ENCODE measurements around the gene PARP6. TPM values are rescaled to one million over a fixed set of nuclear protein-coding genes. Genes with fewer than 3 reads are reported as not detected.
"Not testable (repeated sequence)": the region's sequence is repeated elsewhere in the genome, so short reads cannot be mapped to it uniquely, and the experiment has no call there.

Gene PARP6
- total RNA-seq, 1 experiment from 2014 or later: 52.5 TPM

DNA sequence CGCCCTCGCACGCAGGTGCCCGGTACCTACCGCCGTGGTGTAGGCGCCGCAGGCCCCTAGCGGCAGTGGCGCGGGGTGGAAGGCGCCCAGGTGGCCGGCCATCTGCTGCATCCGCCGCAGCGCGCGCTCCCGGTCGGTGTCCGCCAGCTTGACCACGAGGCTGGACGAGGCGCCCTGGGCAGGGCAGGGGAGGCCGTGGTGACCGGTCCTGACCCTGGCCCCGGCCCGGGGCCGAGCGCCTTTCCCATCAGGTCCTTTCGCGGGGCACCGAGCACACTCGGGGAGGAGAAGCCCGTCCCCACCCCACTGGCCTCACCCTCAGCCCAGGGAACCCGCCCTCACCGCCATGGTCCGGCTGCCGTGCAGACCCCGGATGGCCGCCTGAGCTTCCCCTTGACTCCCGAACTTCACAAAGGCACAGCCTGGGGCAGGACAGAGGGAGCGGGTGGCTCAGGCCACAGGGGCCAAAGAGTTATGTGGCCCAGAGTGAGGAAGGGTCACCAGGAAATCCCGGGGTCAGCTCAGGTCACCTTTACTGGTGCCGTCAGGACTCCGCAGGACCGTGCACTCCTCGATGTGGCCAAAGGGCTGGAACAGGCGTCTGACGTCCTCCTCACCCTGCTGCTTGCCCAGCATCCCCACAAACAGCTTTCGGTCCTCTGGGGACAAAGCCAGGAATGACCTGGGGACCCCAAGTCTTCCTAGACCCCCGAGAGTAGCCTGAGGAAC lies 17.4 kb upstream of the PARP6 start:
- Histone ChIP-seq H3K27me3 (peaks cover 3% of the 10 kb centered on the region; the same call in 1 of the 2 replicates), H3K4me3 (no peak overlapping the region), H3K9me3 (replicated peaks) (no peaks in the 10 kb centered on the region; the same call in 1 of the 2 replicates), H3K36me3 (no peaks in the 10 kb centered on the region), H3K27ac (no peak overlapping the region), H3K4me1 (no peaks in the 10 kb centered on the region)
- no peak for DNase-seq

DNA sequence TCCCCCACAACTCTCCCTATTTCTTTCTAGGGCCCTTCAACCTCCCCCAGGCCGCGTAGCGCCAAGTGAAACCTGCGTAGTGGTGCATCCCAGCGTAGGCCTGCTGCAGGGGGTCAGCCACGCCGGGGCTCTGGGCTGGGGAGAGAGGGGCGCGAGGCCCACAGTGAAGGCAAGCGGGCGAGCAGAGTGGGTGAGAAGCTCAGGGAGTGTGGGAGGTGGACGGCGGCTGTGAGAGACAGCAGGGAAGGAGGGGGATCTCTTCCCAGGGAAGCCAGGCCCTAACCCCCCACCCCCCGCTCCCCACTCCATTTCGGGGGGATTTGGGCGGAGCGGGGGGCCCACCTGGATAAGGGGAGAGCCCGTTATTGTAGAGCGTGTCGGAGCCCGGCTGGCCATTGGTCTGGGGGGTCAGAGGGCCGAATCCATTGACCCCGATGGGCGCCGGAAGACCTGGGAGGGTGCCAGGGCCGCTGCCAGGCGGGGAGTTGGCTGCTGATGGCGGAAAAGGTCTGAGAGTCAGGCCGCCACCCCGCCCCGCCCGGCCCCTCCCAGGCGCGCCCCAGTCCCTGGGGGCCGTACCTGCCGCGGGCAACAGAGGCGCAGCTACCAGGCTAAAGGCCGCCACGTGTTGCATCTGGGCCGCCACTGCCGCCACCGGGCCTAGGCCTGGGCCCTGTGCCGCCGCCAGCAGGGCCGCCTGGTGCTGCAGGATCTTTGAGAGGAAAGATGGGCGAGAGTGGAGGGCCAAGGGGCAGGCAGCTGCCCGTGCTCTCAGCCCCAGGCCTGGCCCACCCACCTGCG lies 16.6 kb upstream of the PARP6 start:
- Histone ChIP-seq H3K9me3 (replicated peaks) (no peaks in the 10 kb centered on the region; the same call in 1 of the 2 replicates), H3K36me3 (no peaks in the 10 kb centered on the region), H3K27ac (no peak overlapping the region), H3K4me1 (no peaks in the 10 kb centered on the region), H3K4me3 (no peak overlapping the region), H3K27me3 (peaks cover 3% of the 10 kb centered on the region; the same call in 1 of the 2 replicates)
- no peak for DNase-seq

DNA sequence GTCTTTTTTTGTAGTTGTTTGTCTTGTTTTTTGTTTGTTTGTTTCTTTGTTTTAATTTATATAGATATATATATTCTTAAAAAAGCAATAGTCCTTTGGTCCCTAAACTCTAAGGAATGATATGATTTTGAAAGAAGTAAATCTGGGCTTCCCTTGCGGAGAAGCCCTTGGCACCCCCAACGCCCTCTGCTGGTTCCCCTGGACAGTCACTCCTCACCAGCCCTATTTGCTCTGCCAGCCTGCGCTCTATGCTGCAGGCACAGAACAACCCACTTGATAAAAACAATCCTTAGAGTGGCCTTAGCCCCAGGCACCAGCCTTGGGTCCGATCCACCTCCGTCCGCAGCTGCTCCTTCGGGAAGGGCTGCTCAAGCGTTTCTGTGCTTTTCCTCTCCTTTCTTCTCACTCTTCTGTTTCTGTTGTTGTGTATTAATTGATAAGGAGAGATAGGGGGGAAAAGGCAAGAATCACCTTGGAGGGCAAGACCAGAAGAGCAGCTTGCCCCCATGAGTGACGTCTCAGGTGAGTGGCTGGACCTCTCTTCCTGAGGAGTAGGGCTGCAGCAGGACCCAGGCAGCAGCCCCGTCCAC lies 13.7 kb upstream of the PARP6 start:
- H3K9me3 ChIP-seq (replicated peaks): no peaks in the 10 kb centered on the region
- H3K4me1 ChIP-seq: no peaks in the 10 kb centered on the region
- peak; percentile 50 to 61 for DNase-seq

DNA sequence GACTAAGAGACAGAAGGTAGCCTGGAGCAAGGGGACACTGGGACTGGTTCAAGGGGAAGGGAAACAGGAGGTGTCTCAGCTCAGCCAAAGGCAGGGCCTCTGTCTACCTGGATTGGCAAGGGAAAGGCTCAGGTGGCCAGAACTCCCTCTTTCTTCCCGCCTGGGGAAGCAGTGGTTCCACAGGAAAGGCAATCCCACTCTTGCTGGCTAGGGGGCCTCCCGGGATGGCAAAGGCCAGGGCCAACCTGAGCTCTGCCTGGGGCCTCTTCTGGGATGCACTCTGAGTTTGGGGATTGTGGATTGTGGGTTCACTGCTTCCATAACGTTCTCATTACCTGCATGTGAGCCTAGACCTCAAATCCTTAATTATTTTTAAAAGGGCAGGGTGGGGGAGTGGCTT lies 13.0 kb upstream of the PARP6 start:
- Histone ChIP-seq H3K36me3 (no peaks in the 10 kb centered on the region), H3K4me1 (no peaks in the 10 kb centered on the region), H3K27ac (no peak overlapping the region), H3K27me3 (peaks cover 3% of the 10 kb centered on the region; the same call in 1 of the 2 replicates), H3K4me3 (no peak overlapping the region), H3K9me3 (replicated peaks) (no peaks in the 10 kb centered on the region)
- no peak for DNase-seq

More for the DNA sequence above, 13.7 kb upstream of the PARP6 start:
- Histone ChIP-seq H3K36me3 (no peaks in the 10 kb centered on the region), H3K4me3 (no peak overlapping the region), H3K27me3 (peaks cover 3% of the 10 kb centered on the region; the same call in 1 of the 2 replicates), H3K27ac (no peak overlapping the region)

DNA sequence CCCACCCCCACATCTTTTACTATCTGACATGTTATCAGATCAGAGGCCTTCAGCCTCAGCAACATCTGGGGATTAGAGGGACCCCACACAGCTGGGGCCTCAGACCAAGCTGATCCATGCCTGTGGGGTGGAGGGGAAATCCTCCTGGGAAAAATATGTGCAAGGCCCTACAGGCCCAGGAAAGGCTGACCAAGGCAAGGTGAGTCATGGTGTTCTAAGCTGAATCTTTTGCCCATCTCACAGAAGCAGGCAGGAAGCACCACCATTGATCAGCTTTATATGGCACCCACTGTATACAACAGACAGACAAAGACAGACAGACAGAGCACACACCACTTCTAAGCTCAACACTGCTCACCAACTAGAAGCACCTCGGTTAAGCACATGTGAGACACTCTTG lies 12.4 kb upstream of the PARP6 start:
- no peaks in the 10 kb centered on the region for H3K4me1 ChIP-seq
- no peaks in the 10 kb centered on the region for H3K36me3 ChIP-seq
- no peak overlapping the region for H3K4me3 ChIP-seq
- H3K27me3 ChIP-seq: peaks cover 3% of the 10 kb centered on the region; the same call in 1 of the 2 replicates
- no peaks in the 10 kb centered on the region for H3K9me3 ChIP-seq (replicated peaks)
- peak in 1 of 2 experiments; percentile 36 for DNase-seq
- no peak overlapping the region for H3K27ac ChIP-seq

DNA sequence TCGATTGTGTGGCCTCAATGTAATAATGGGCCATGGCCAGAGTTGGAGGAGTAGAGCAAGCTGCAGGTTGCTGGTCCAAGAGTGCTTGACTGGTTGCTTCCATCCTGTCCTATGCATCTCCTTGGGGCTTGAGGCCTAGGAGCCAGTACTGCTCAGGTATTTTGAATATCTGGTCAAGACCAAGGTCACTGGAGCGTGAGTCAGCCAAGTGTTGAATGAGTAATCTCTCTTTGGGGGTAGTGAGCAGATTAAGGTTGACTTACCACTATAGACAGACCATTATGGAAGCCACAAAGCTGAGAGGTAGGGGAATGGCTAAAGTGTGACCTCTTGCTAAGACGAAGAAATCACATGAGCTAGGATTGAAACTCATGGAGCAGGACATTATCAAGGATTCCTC lies 9.4 kb upstream of the PARP6 start:
- no peaks in the 10 kb centered on the region for H3K36me3 ChIP-seq
- no peaks in the 10 kb centered on the region for H3K9me3 ChIP-seq (replicated peaks)
- H3K27ac ChIP-seq: no peak overlapping the region
- peaks cover 3% of the 10 kb centered on the region; the same call in 1 of the 2 replicates for H3K27me3 ChIP-seq
- H3K4me3 ChIP-seq: no peak overlapping the region
- no peaks in the 10 kb centered on the region for H3K4me1 ChIP-seq
- no peak for DNase-seq

DNA sequence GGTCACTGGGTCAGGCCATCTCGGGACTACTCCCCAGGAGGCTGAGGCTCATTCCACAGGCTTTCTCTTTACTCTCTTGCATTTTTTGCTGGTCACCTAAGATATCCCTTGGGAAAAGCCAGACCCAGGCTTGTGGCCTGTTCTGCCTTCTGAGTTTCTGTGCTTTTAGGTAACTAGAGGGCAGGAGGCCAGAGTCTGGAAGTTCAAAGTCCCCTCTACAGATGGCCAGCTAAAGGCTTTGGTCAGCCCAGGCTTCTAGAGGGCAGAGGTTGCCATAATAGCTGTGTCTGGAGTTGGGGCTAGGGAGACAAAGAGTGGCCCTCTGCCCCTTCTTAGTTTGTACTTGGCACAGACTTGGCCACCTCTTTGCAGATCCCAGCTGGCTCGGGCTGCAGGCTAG lies 8.4 kb upstream of the PARP6 start:
- Histone ChIP-seq H3K36me3 (no peaks in the 10 kb centered on the region), H3K4me3 (no peak overlapping the region), H3K9me3 (replicated peaks) (no peaks in the 10 kb centered on the region), H3K27me3 (no peaks in the 10 kb centered on the region), H3K4me1 (peaks cover 6% of the 10 kb centered on the region), H3K27ac (no peak overlapping the region)
- DNase-seq: no peak

DNA sequence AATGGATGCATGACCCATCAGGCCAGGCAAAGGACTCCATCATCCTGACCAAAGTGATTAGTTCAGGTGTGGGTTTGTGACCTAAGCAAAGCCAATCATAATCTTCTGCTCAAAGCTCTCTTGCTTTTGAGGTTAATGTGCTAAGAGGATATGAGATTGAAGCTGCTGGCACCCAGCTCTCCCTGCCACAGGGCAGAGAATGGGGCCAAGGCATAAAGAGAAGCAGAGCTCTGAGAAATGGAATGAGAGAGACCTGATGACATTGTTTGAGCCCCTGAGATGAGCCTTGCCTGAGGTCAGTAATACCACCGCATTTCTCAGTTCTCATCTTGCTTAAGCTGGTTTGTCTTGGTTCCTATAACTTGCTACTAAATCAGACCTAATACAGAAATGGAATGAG lies 6.4 kb upstream of the PARP6 start:
- DNase-seq: no peak
- H3K36me3 ChIP-seq: no peaks in the 10 kb centered on the region
- no peak overlapping the region for H3K4me3 ChIP-seq
- no peaks in the 10 kb centered on the region for H3K27me3 ChIP-seq
- H3K4me1 ChIP-seq: peaks cover 16% of the 10 kb centered on the region
- no peaks in the 10 kb centered on the region for H3K9me3 ChIP-seq (replicated peaks)
- H3K27ac ChIP-seq: no peak overlapping the region

DNA sequence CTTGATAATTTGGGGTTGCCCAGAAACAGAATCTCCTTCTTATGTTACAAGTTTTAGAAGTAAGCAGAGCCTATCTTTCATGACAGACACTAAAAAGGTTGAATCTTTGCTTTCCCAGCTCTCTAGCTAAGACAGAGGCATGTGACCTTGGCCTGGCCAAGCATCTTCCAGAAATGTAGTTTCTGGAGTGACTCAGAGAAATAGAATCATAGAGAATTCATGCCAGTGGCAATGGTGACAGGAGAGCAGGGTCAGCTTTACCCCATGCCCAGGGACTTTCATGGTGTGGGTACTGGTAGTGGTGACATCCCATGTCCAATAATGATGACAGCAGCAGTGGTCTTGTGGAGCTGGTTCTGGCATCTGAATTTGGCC lies 4.0 kb upstream of the PARP6 start:
- peak overlapping the region; percentile 88 for H3K27ac ChIP-seq
- peaks cover 27% of the 10 kb centered on the region for H3K4me1 ChIP-seq
- DNase-seq: no peak

DNA sequence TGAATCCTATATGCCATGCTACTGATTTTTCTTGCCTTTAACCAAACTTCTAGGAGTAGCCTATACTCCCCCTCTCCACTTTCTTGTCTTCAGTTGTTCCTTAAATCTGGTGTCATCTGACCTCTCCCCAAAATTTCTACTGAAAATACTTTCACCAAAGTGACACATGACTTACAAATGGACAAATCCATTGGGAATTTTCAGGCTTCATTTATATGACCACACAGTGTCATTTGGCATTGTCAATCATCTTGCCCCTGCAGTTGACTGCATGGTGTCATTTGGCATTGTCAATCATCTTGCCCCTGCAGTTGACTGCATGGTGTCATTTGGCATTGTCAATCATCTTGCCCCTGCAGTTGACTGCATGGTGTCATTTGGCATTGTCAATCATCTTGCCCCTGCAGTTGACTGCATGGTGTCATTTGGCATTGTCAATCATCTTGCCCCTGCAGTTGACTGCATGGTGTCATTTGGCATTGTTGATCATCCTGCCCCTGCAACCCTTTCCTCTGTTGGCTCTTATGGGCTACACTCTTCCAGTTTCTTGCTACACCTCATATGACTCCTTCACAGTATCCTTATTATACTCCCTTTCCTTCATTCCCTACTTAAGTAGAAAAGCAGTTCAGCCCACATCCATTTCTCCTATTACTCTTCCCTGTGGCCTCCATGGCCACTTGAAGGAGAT lies 3.4 kb upstream of the PARP6 start:
- H3K9me3 ChIP-seq (replicated peaks); H3K27me3 ChIP-seq; H3K4me3 ChIP-seq; H3K36me3 ChIP-seq: not testable (repeated sequence)
- peak; percentile 86 to 90 for DNase-seq
- peak overlapping the region; percentile 88 for H3K27ac ChIP-seq
- H3K4me1 ChIP-seq: peaks cover 29% of the 10 kb centered on the region

More for the DNA sequence above, 4.0 kb upstream of the PARP6 start:
- H3K4me3 ChIP-seq: no peak overlapping the region
- H3K9me3 ChIP-seq (replicated peaks): no peaks in the 10 kb centered on the region
- H3K27me3 ChIP-seq: no peaks in the 10 kb centered on the region
- H3K36me3 ChIP-seq: no peaks in the 10 kb centered on the region

DNA sequence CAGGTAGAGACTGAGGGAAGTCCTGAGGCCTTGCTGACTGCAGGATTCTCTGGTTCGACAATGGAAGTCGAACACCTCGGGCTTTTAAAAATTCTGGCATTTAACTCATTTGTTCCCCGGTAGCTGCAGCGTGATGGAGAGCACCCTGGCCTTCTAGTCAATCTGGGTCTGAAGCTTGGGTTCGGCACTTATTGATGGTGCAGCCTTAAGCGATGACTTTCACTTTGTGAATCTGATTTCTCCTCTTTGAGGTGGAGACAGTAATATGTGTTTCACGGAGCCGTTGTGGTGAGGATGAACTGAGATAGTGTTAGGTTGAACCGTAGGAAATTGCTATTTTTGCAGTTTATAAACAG lies 621 bp upstream of the PARP6 start:
- Histone ChIP-seq H3K4me1 (peaks cover 29% of the 10 kb centered on the region), H3K27ac (peak overlapping the region; percentile 52)

DNA sequence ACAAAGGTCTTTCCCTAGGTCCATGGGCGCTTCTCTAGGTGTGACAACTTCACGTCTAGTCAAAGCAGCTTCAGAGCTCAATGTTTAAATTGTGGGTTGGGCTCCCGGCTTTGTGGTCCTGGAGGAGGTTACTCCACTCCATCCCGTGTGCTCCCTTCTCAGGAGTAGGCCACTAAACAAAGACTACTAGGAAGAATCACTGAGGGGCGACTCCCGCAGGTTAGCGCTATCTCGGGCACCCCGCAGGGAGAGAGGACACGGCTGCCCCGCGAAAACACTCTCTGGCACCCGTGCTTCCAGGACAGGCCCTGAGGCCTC lies 500 bp downstream of the PARP6 start:
- peak overlapping the region; percentile 62 for H3K27ac ChIP-seq

More for the DNA sequence above, 621 bp upstream of the PARP6 start:
- peaks cover 9% of the 10 kb centered on the region for H3K36me3 ChIP-seq
- H3K9me3 ChIP-seq (replicated peaks): no peaks in the 10 kb centered on the region
- no peak for DNase-seq
- no peaks in the 10 kb centered on the region for H3K27me3 ChIP-seq
- peak overlapping the region; percentile 91 for H3K4me3 ChIP-seq

DNA sequence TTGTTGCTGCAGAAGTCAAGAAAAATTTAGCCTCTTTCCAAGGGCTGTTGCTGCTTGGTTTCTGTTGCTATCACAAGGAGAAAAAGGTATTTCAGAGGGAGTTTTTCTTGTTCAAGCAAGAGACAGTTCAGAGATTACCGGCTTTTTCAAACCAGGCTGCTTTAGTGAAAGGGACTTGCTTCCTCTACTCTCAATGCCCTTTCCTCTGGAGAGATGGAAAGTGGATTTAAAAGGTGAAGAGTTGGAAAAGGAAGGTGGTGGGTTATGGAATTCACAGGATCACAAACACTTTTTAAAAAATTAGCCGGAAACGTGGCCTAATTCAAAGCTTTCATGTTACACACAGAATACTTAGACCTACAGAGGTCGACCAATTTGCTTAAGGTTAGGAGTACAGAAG lies 1.1 kb downstream of the PARP6 start:
- peak overlapping the region; percentile 91 for H3K4me3 ChIP-seq
- H3K9me3 ChIP-seq (replicated peaks): no peaks in the 10 kb centered on the region
- DNase-seq: no peak

More for the DNA sequence above, 500 bp downstream of the PARP6 start:
- peaks cover 18% of the 10 kb centered on the region for H3K36me3 ChIP-seq
- peak overlapping the region; percentile 91 for H3K4me3 ChIP-seq
- no peaks in the 10 kb centered on the region for H3K9me3 ChIP-seq (replicated peaks)
- H3K27me3 ChIP-seq: no peaks in the 10 kb centered on the region
- H3K4me1 ChIP-seq: peaks cover 29% of the 10 kb centered on the region
- peak; percentile 32 to 37 for DNase-seq

DNA sequence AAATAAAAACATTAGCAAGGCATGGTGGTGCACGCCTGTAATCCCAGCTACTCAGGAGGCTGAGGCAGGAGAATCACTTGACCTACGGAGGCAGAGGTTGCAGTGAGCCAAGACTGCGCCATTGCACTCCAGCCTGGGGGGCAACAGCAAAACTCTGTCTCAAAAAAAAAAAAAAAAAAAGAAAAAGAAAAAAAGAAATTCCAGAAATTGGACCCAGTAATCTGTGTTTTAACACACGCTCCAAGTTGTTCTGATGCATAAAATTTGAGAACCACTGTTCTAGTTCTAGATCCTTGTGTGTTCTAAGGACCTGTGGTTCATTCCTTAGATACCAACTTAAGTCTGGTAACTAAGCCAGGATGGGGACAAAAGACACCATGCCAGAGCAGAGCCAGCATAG lies 2.6 kb downstream of the PARP6 start:
- no peak overlapping the region for H3K4me3 ChIP-seq
- H3K4me1 ChIP-seq: peaks cover 14% of the 10 kb centered on the region
- no peaks in the 10 kb centered on the region for H3K27me3 ChIP-seq
- peaks cover 39% of the 10 kb centered on the region for H3K36me3 ChIP-seq
- no peak overlapping the region for H3K27ac ChIP-seq
- no peak for DNase-seq
- H3K9me3 ChIP-seq (replicated peaks): no peaks in the 10 kb centered on the region

More for the DNA sequence above, 1.1 kb downstream of the PARP6 start:
- Histone ChIP-seq H3K27me3 (no peaks in the 10 kb centered on the region), H3K36me3 (peaks cover 25% of the 10 kb centered on the region), H3K27ac (no peak overlapping the region), H3K4me1 (peaks cover 26% of the 10 kb centered on the region)

DNA sequence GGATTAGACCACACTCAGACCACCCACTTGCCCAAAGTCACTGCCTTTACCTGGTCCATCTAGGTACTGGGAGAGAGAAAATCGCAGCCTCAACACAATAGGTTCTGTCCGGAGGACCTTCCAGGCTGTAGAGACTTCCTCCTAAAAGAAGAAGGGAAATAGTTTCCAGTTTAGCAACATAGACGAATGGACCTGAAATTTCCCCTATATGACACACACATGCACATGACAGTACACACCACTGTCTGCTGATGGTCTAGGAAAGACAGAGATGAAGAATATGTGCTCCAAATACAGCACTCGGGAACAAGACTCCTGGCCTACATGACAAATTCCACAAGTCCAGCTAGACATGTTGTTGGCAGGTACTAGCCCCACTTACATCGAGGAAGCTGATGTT lies 7.3 kb downstream of the PARP6 start:
- DNase-seq: no peak
- Histone ChIP-seq H3K27ac (no peak overlapping the region), H3K27me3 (no peaks in the 10 kb centered on the region), H3K4me3 (no peak overlapping the region), H3K4me1 (no peaks in the 10 kb centered on the region), H3K9me3 (replicated peaks) (no peaks in the 10 kb centered on the region), H3K36me3 (peaks cover 78% of the 10 kb centered on the region)
